ENCODE data around the gene NES. TPM values are rescaled to one million over a fixed set of nuclear protein-coding genes. Genes with fewer than 3 reads are reported as not detected.

Gene NES
- total and polyA plus RNA-seq, 11 donors, result 59.7 to 499 (median 158) TPM

DNA sequence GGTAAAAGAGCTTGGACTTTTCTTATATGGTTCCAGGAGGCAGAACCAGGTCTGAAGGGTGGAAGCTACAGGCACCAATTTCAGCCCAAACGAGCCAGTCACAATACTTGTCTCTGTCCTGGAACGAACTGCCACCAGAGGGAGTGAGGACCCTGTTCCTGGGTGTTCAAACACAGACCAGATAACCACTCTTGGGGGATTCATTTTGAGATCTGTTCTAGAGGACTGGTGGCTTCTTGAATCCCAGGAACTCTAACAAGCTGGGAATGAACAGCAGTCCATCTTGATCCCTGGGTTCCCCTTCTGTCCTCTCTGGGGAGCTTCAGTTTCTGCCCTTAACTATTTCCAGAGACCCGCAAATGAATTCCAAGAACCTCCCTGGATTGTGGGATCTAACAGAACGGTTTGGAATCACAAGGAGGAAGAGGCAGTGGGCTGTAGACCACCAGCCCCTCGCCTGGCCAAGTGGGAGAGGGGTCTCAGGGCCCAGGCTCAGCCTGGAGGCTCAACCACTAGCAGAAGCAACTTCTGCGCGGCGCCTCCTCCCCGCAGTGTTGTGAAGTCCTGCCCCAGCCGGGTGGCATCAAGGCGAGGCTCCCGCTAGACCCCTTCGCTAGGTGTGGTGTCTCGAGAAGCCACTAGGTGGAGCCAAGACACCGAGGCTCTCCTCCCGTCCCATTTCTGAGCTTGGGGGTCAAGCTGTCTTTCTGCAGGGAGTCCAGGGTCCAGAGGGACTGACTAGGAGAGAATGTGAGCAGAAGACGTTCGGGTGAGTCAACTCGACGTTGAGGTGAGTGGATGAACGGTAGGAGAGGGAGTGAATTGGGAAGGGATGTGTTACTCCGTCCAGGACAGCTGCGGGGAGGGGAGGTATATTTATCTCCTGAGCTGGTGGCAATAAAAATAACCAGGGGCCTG lies 12.1 kb upstream of the NES start:
- Histone ChIP-seq H3K36me3 (no peaks in the 10 kb centered on the region), H3K27me3 (peaks cover 0 to 45% (median 32%) of the 10 kb centered on the region in 9 donors), H3K4me1 (peaks cover 0 to 19% (median 9%) of the 10 kb centered on the region in 12 donors), H3K4me3 (peak overlapping the region in 5 of 12 donors; percentile 3 to 28 (median 8)), H3K27ac (no peak overlapping the region), H3K9me3 (no peaks in the 10 kb centered on the region)
- TF ChIP-seq CTCF (IDR thresholded peaks at IDR 0.05) (peak; percentile 86 to 96 (median 94)), POLR2A (IDR thresholded peaks at IDR 0.05) (no peak)
- ATAC-seq, result peak; percentile 75 to 96 (median 88)
- WGBS, 4 donors, result 0 to 1% (median 1%) methylated on average over 11 to 23 of the region's 23 CpGs
- intact Hi-C loops (cut with DNase I), result loop anchor here in 9 of 10 donors (1.0 to 10.0 kb wide), 12 partner anchors 35 to 238 kb away; partner anchors contain the start of genes NTRK1 (in 1 of the 9) and PEAR1 (in 1 of the 9)
- peak; percentile 63 to 82 (median 71) for DNase-seq

- H3K4me3 ChIP-seq, result no peak overlapping the region
- TF ChIP-seq CTCF (IDR thresholded peaks at IDR 0.05) (no peak), POLR2A (IDR thresholded peaks at IDR 0.05) (no peak)
- H3K27ac ChIP-seq, result no peak overlapping the region
- DNase-seq, result no peak
- peaks cover 0 to 4% (median 2%) of the 10 kb centered on the region in 12 donors for H3K4me1 ChIP-seq
- WGBS, 4 donors, result 73 to 93% (median 84%) methylated on average over 5 of the region's 5 CpGs
- H3K9me3 ChIP-seq, result no peaks in the 10 kb centered on the region
- intact Hi-C loops (cut with DNase I), result loop anchor here in 3 of 10 donors (5.0 to 10.0 kb wide), 3 partner anchors 37 to 210 kb away; partner anchors contain the start of gene PEAR1 (in 1 of the 3)
- H3K27me3 ChIP-seq, result peaks cover 0 to 21% (median 4%) of the 10 kb centered on the region in 9 donors
- ATAC-seq, result no peak
- H3K36me3 ChIP-seq, result no peaks in the 10 kb centered on the region
Observed at GRCh38 chr1:156684227-156684782, 7.1 kb upstream of the NES start.

GRCh38 chr1:156682166-156682890 lies 5.1 kb upstream of the NES start:
- no peak for TF ChIP-seq POLR2A (IDR thresholded peaks at IDR 0.05)
- no peak for TF ChIP-seq CTCF (IDR thresholded peaks at IDR 0.05)
- intact Hi-C loops (cut with DNase I), result loop anchor here in 3 of 10 donors (5.0 to 10.0 kb wide), 3 partner anchors 35 to 212 kb away; partner anchors contain the start of gene PEAR1 (in 1 of the 3)
- WGBS, 4 donors, result 64 to 81% (median 73%) methylated on average over 5 of the region's 5 CpGs
- Histone ChIP-seq H3K36me3 (no peaks in the 10 kb centered on the region), H3K27me3 (peaks cover 0 to 32% (median 4%) of the 10 kb centered on the region in 9 donors), H3K27ac (no peak overlapping the region), H3K4me3 (no peak overlapping the region), H3K9me3 (no peaks in the 10 kb centered on the region), H3K4me1 (peaks cover 0 to 11% (median 5%) of the 10 kb centered on the region in 12 donors)
- ATAC-seq (no peak), DNase-seq (no peak)

Data from heart left ventricle (tissue), 16 donors.